Measurements from ENCODE around the gene FEM1A. TPM values are rescaled to one million over a fixed set of nuclear protein-coding genes. Genes with fewer than 3 reads are reported as not detected.

Gene FEM1A
- total and polyA plus RNA-seq, 2 of the 13 experiments (the other 11 are each of a cell fraction or from before 2014, with no cell fraction given): 3.2 to 10.8 TPM

GRCh38 chr19:4817467-4818277 is 26.1 kb downstream of the FEM1A start:
- no peak overlapping the region for H3K4me2 ChIP-seq (ENCODE audit: low read depth, low read length)
- H3K9ac ChIP-seq (ENCODE audit: insufficient read depth, low read depth, low read length): no peak overlapping the region
- no peak overlapping the region for H3K27ac ChIP-seq (ENCODE audit: extremely low read length, insufficient read depth, low read length)
- no peaks in the 10 kb centered on the region for H4K20me1 ChIP-seq (ENCODE audit: insufficient read depth, low read length)
- WGBS (ENCODE audit: low lambda C conversion rate): 94% methylated on average over 8 of the region's 32 CpGs
- intact Hi-C loops (cut with micrococcal nuclease; ENCODE audit: unreplicated experiment): no loop called here
- no peak for FAIRE-seq
- in situ Hi-C loops (cut with HindIII; ENCODE audit: extremely low pct_ligation_motif_present, low pct_unique_long_range_greater_than_20kb): no loop called here
- DNase-seq (ENCODE audit: low spot score): no peak
- H2AFZ ChIP-seq (ENCODE audit: low read length): no peak overlapping the region
- no peaks in the 10 kb centered on the region for H3K9me3 ChIP-seq (ENCODE audit: low read length)
- ATAC-seq: no peak
- TSS peak; percentile 41 for BruUV-seq (replicated peaks)
- CTCF ChIA-PET (ENCODE audit: low intra/inter-chr PET ratio, low total read pairs): no interaction called here
- H3K4me3 ChIP-seq (replicated peaks in 1 of 3; ENCODE audit: insufficient read depth in 1 of 3, low read depth in 2 of 3, low read length in 3 of 3): no peak overlapping the region
- POLR2A ChIA-PET: no interaction called here
- H3K27me3 ChIP-seq (ENCODE audit: control insufficient read depth in 1 of 2, insufficient read depth in 2 of 2, low read length in 2 of 2): no peaks in the 10 kb centered on the region
- peaks cover 2% of the 10 kb centered on the region for H3K79me2 ChIP-seq (ENCODE audit: insufficient read depth, low read length)
- no peak for TF ChIP-seq TAF1 (CRISPR knock-in tag; IDR thresholded peaks at IDR 0.05)
- TF ChIP-seq, protein P1, sequence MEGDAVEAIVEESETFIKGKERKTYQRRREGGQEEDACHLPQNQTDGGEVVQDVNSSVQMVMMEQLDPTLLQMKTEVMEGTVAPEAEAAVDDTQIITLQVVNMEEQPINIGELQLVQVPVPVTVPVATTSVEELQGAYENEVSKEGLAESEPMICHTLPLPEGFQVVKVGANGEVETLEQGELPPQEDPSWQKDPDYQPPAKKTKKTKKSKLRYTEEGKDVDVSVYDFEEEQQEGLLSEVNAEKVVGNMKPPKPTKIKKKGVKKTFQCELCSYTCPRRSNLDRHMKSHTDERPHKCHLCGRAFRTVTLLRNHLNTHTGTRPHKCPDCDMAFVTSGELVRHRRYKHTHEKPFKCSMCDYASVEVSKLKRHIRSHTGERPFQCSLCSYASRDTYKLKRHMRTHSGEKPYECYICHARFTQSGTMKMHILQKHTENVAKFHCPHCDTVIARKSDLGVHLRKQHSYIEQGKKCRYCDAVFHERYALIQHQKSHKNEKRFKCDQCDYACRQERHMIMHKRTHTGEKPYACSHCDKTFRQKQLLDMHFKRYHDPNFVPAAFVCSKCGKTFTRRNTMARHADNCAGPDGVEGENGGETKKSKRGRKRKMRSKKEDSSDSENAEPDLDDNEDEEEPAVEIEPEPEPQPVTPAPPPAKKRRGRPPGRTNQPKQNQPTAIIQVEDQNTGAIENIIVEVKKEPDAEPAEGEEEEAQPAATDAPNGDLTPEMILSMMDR (CRISPR knock-in tag; IDR thresholded peaks at IDR 0.05): peak; percentile 16; the same call in 1 of the 2 replicates
- TF ChIP-seq RBFOX2 (IDR thresholded peaks at IDR 0.05; ENCODE audit: low read depth, low read length): 0 out of 2 replicates have a peak, but pooled peaks have one; percentile 23
- TF ChIP-seq ZNF713 (CRISPR knock-in tag; IDR thresholded peaks at IDR 0.05): no peak
- H3K36me3 ChIP-seq (replicated peaks in 1 of 2; ENCODE audit: control insufficient read depth in 1 of 2, insufficient read depth in 2 of 2, low read length in 2 of 2): peaks cover 4% of the 10 kb centered on the region in 2 experiments; a peak in 2 of 5 replicates
- H3K4me1 ChIP-seq (ENCODE audit: insufficient read depth, low read length): peaks cover 17% of the 10 kb centered on the region

DNA sequence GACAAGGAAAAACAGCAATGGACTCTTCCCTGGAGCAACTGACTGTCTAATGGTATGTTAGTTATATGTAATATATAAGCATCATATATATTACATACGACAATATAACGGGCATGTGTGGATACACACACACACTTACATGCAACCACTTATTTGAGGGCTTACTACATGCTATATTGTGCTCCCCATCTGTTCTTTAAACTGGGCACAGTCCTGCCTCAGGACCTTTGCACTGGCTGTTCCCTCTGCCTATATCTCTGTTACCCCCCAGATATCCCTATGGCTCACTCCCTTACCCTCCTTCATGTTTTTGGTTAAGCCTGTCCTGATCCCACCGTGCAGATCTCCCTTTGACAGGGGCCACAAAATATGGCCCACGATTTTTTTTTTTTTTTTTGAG is 29.7 kb downstream of the FEM1A start:
- FAIRE-seq (no peak), DNase-seq (ENCODE audit: low spot score) (no peak), ATAC-seq (no peak)
- H3K4me1 ChIP-seq (ENCODE audit: insufficient read depth, low read length): no peaks in the 10 kb centered on the region
- in situ Hi-C loops (cut with HindIII; ENCODE audit: extremely low pct_ligation_motif_present, low pct_unique_long_range_greater_than_20kb) (no loop called here), intact Hi-C loops (cut with micrococcal nuclease; ENCODE audit: unreplicated experiment) (no loop called here)
- no peak overlapping the region for H3K4me2 ChIP-seq (ENCODE audit: low read depth, low read length)
- no peak for TF ChIP-seq SMAD9 (CRISPR knock-in tag; IDR thresholded peaks at IDR 0.05)
- TF ChIP-seq, protein P2, sequence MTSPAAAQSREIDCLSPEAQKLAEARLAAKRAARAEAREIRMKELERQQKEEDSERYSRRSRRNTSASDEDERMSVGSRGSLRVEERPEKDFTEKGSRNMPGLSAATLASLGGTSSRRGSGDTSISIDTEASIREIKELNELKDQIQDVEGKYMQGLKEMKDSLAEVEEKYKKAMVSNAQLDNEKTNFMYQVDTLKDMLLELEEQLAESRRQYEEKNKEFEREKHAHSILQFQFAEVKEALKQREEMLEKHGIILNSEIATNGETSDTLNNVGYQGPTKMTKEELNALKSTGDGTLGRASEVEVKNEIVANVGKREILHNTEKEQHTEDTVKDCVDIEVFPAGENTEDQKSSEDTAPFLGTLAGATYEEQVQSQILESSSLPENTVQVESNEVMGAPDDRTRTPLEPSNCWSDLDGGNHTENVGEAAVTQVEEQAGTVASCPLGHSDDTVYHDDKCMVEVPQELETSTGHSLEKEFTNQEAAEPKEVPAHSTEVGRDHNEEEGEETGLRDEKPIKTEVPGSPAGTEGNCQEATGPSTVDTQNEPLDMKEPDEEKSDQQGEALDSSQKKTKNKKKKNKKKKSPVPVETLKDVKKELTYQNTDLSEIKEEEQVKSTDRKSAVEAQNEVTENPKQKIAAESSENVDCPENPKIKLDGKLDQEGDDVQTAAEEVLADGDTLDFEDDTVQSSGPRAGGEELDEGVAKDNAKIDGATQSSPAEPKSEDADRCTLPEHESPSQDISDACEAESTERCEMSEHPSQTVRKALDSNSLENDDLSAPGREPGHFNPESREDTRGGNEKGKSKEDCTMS (CRISPR knock-in tag; conservative IDR thresholded peaks at IDR 0.05): no peak
- ChIA-PET POLR2A (no interaction called here), CTCF (ENCODE audit: low intra/inter-chr PET ratio, low total read pairs) (no interaction called here)
- H3K9me3 ChIP-seq (ENCODE audit: low read length): no peaks in the 10 kb centered on the region
- peaks cover 4% of the 10 kb centered on the region in 2 experiments; a peak in 2 of 5 replicates for H3K36me3 ChIP-seq (replicated peaks in 1 of 2; ENCODE audit: control insufficient read depth in 1 of 2, insufficient read depth in 2 of 2, low read length in 2 of 2)
- BruUV-seq (replicated peaks): no TSS peak
- no peaks in the 10 kb centered on the region for H3K27me3 ChIP-seq (ENCODE audit: control insufficient read depth in 1 of 2, insufficient read depth in 2 of 2, low read length in 2 of 2)
- peaks cover 2% of the 10 kb centered on the region for H3K79me2 ChIP-seq (ENCODE audit: insufficient read depth, low read length)
- H3K27ac ChIP-seq (ENCODE audit: extremely low read length, insufficient read depth, low read length): no peak overlapping the region
- H3K4me3 ChIP-seq (replicated peaks in 1 of 3; ENCODE audit: insufficient read depth in 1 of 3, low read depth in 2 of 3, low read length in 3 of 3): no peak overlapping the region
- no peak overlapping the region for H3K9ac ChIP-seq (ENCODE audit: insufficient read depth, low read depth, low read length)
- no peak overlapping the region for H2AFZ ChIP-seq (ENCODE audit: low read length)
- no peaks in the 10 kb centered on the region for H4K20me1 ChIP-seq (ENCODE audit: insufficient read depth, low read length)
- WGBS (ENCODE audit: low lambda C conversion rate): 70% methylated on average over 4 of the region's 4 CpGs
